ENCODE data around the gene ZNHIT6. TPM values are rescaled to one million over a fixed set of nuclear protein-coding genes. Genes with fewer than 3 reads are reported as not detected.

The ZNHIT6 gene
- total and polyA plus RNA-seq, 2 of the 8 experiments (the other 6 are each of a cell fraction or from before 2014, with no cell fraction given) = 5.9 to 17.2 TPM

DNA sequence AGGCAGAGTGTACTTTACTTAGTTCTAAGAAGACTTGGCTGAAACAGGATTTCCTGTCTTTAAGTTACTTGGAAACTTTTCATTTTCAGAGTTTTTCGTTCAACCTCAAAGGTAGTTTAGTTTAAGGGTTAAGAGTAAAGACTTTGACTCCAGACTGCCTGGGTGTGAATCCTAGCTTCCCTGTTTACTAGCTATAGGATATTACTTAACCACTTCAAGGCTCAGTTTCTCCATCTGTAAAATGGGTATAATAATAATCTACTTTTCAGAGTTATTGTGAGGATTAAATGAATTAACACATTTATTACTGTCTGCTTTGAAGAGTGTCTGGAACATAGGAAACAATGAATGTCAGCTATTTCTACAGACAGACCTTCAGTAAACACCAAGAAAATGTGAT is 30.0 kb downstream of the ZNHIT6 start:
- Histone ChIP-seq H3K9me3 (ENCODE audit: insufficient read depth in 2 of 2, low read depth in 1 of 2, low read length in 1 of 2) (no peaks in the 10 kb centered on the region), H2BK12ac (ENCODE audit: low read depth, low read length) (no peak overlapping the region), H3K36me3 (ENCODE audit: control insufficient read depth in 2 of 4, insufficient read depth in 4 of 4, low read length in 3 of 4) (peaks cover 0 to 32% (median 5%) of the 10 kb centered on the region in 4 experiments; a peak in 6 of 8 replicates), H2AK5ac (ENCODE audit: low read depth, low read length) (no peak overlapping the region), H2BK120ac (replicated peaks; ENCODE audit: low read depth, low read length) (no peak overlapping the region), H2BK15ac (ENCODE audit: low read length) (no peak overlapping the region), H3K23ac (ENCODE audit: insufficient read length) (no peak overlapping the region), H3K14ac (ENCODE audit: insufficient read length) (no peak overlapping the region), H3K27ac (ENCODE audit: low read depth, low read length) (no peak overlapping the region), H3K27me3 (replicated peaks in 1 of 4; ENCODE audit: control insufficient read depth in 3 of 4, extremely low read depth in 1 of 4, insufficient read depth in 3 of 4, low read length in 3 of 4) (peaks cover 0 to 1% (median 0%) of the 10 kb centered on the region in 4 experiments; a peak in 1 of 7 replicates), H4K5ac (ENCODE audit: insufficient read length, low read depth, low read length) (no peak overlapping the region), H3K18ac (ENCODE audit: extremely low read depth, low read length) (no peak overlapping the region), H4K91ac (replicated peaks; ENCODE audit: insufficient read length, low read length) (no peak overlapping the region), H3K56ac (replicated peaks; ENCODE audit: insufficient read length, low read depth, low read length) (no peak overlapping the region), H4K20me1 (replicated peaks in 1 of 2; ENCODE audit: control insufficient read depth in 1 of 2, insufficient read depth in 2 of 2, low read length in 2 of 2) (no peaks in the 10 kb centered on the region), H3K4me3 (ENCODE audit: extremely low read depth in 1 of 4, insufficient read depth in 2 of 4, low read depth in 3 of 4, low read length in 4 of 4) (no peak overlapping the region), H3K79me1 (ENCODE audit: low read depth, low read length) (no peaks in the 10 kb centered on the region), H3K4ac (replicated peaks; ENCODE audit: insufficient read length, low read depth, low read length) (no peak overlapping the region), H3K23me2 (ENCODE audit: low read depth, low read length) (no peaks in the 10 kb centered on the region), H4K8ac (ENCODE audit: extremely low read depth, insufficient read depth, low read length) (no peak overlapping the region), H2BK20ac (ENCODE audit: low read length) (no peak overlapping the region), H3K4me2 (ENCODE audit: insufficient read depth in 1 of 2, low read depth in 2 of 2, low read length in 2 of 2) (no peak overlapping the region), H2BK5ac (ENCODE audit: low read depth, low read length) (no peak overlapping the region), H3K4me1 (replicated peaks in 1 of 4; ENCODE audit: control insufficient read depth in 3 of 4, insufficient read depth in 4 of 4, low read length in 3 of 4) (no peaks in the 10 kb centered on the region), H2AFZ (ENCODE audit: low read length) (no peak overlapping the region), H3K79me2 (ENCODE audit: control insufficient read depth in 1 of 2, insufficient read depth in 2 of 2, low read length in 2 of 2) (no peaks in the 10 kb centered on the region), H3K9ac (replicated peaks in 1 of 4; ENCODE audit: extremely low read depth in 1 of 4, low read depth in 3 of 4, low read length in 3 of 4) (no peak overlapping the region)
- ChIA-PET POLR2A (ENCODE audit: partially characterized antibody) (interaction anchor here (1.1 kb wide), 1 partner anchor 16 kb away, joined by 3 read pairs; no protein-coding TSS in a partner anchor), CTCF (ENCODE audit: partially characterized antibody) (interaction anchor here (1.0 kb wide), 1 partner anchor 18 kb away, joined by 3 read pairs; no protein-coding TSS in a partner anchor)
- WGBS, 2 experiments (ENCODE audit: extremely low coverage in 1 of 2, insufficient coverage in 1 of 2, insufficient read length in 1 of 2, insufficient replicate concordance in 2 of 2, low coverage in 1 of 2, low lambda C conversion rate in 2 of 2, missing lambda C conversion rate in 1 of 2) = 100% methylated on average over 1 of the region's 1 CpG; no CpG with 5 or more reads in 1 of the 2 experiments
- FAIRE-seq (no peak), DNase-seq (ENCODE audit: low read depth in 1 of 2, low spot score in 2 of 2) (no peak)
- TF ChIP-seq EP300 (IDR thresholded peaks at IDR 0.05; ENCODE audit: borderline replicate concordance in 1 of 2, low read depth in 2 of 2, low read length in 2 of 2) (no peak), SAP30 (IDR thresholded peaks at IDR 0.05; ENCODE audit: insufficient read depth, insufficient replicate concordance, low read length) (no peak), CBX5 (IDR thresholded peaks at IDR 0.05; ENCODE audit: low read depth, low read length) (no peak), SIN3A (conservative IDR thresholded peaks at IDR 0.05 in 1 of 2, IDR thresholded peaks at IDR 0.05 in 1 of 2; ENCODE audit: low read depth in 1 of 2, low read length in 2 of 2) (no peak), FOSL1 (IDR thresholded peaks at IDR 0.05; ENCODE audit: insufficient read depth, low read depth, low read length) (no peak), TCF12 (IDR thresholded peaks at IDR 0.05; ENCODE audit: low read depth, low read length) (no peak), TEAD4 (IDR thresholded peaks at IDR 0.05; ENCODE audit: low read depth, low read length) (no peak), CBX8 (IDR thresholded peaks at IDR 0.05; ENCODE audit: borderline replicate concordance, low read depth, low read length) (no peak), KDM5A (IDR thresholded peaks at IDR 0.05; ENCODE audit: low read length) (no peak)
- TF ChIP-seq, protein P1, sequence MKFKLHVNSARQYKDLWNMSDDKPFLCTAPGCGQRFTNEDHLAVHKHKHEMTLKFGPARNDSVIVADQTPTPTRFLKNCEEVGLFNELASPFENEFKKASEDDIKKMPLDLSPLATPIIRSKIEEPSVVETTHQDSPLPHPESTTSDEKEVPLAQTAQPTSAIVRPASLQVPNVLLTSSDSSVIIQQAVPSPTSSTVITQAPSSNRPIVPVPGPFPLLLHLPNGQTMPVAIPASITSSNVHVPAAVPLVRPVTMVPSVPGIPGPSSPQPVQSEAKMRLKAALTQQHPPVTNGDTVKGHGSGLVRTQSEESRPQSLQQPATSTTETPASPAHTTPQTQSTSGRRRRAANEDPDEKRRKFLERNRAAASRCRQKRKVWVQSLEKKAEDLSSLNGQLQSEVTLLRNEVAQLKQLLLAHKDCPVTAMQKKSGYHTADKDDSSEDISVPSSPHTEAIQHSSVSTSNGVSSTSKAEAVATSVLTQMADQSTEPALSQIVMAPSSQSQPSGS (IDR thresholded peaks at IDR 0.05; ENCODE audit: low read length) = no peak
